IMR-90 (cell line): ENCODE measurements around the gene TFDP2. TPM values are rescaled to one million over a fixed set of nuclear protein-coding genes. Genes with fewer than 3 reads are reported as not detected.
A peak's percentile ranks its signal among the peaks of the same experiment; 100 is the strongest.

Experiments
- ATAC-seq: fragments of 200-7000 bp; cut with Tn5 transposase; 2 replicates; pipeline ENCODE4 v1.9.1; 2020; ENCODE audit warnings: low read depth, mild to moderate bottlenecking, moderate library complexity
- BruUV-seq: library from RNA; stranded (reverse); fragments of 400-500 nt; replicated peaks from 2 replicates; lab custom pipeline; 2021; lab: Mats Ljungman, UMichigan
- CTCF ChIA-PET: fragments of 300-600 bp; formaldehyde crosslinking; extraction: SDS; loops from one replicate; lab custom pipeline; 2021; ENCODE audit warnings: antibody characterized with exemption; lab: Yijun Ruan, JAX
- POLR2A ChIA-PET: fragments of 300-600 bp; sonication (Branson Sonifier 250); formaldehyde crosslinking; loops from one replicate; lab custom pipeline; 2022; ENCODE audit warnings: antibody characterized with exemption; ENCODE audit not compliant: unreplicated experiment; lab: Charles Lee
- DNase-seq: peaks from one replicate; pipeline ENCODE4 v3.0.0; 2013
- H2AFZ ChIP-seq: replicated peaks from 2 replicates; pipeline ENCODE3; 2013; ENCODE audit warnings: low read length, mild to moderate bottlenecking; ENCODE audit not compliant: poor library complexity
- H2AK5ac ChIP-seq: 2 replicates; pipeline ENCODE4 v1.6.1; 2013; ENCODE audit warnings: low read depth, low read length, inconsistent platforms
- H2AK9ac ChIP-seq: replicated peaks from 2 replicates; pipeline ENCODE3; 2013; ENCODE audit warnings: mild to moderate bottlenecking, low read depth, low read length, moderate library complexity; ENCODE audit not compliant: poor library complexity
- H2BK120ac ChIP-seq: 2 replicates; pipeline ENCODE4 v1.6.1; 2013; ENCODE audit warnings: low read depth, low read length, inconsistent platforms
- H2BK15ac ChIP-seq: 3 replicates; pipeline ENCODE4 v1.6.1; 2013; ENCODE audit warnings: low read depth, low read length, inconsistent platforms
- H2BK20ac ChIP-seq: 2 replicates; pipeline ENCODE4 v1.6.1; 2013; ENCODE audit warnings: low read depth, mild to moderate bottlenecking, inconsistent platforms, low read length, moderate library complexity
- H2BK5ac ChIP-seq: 2 replicates; pipeline ENCODE4 v1.6.1; 2013; ENCODE audit warnings: mild to moderate bottlenecking, low read depth, low read length, inconsistent platforms; ENCODE audit not compliant: poor library complexity, severe bottlenecking
- H3K14ac ChIP-seq: replicated peaks from 2 replicates; pipeline ENCODE4 v1.6.1; 2013; ENCODE audit warnings: low read depth, low read length, inconsistent platforms
- H3K18ac ChIP-seq: 2 replicates; pipeline ENCODE4 v1.6.1; 2013; ENCODE audit warnings: low read depth, low read length, control low read depth
- H3K23ac ChIP-seq: 2 replicates; pipeline ENCODE4 v1.6.1; 2013; ENCODE audit warnings: low read depth, low read length, inconsistent platforms
- H3K27ac ChIP-seq: 2 replicates; pipeline ENCODE4 v1.5.1; 2013; ENCODE audit warnings: mild to moderate bottlenecking, control low read depth, low read length; ENCODE audit not compliant: insufficient read depth
- H3K27me3 ChIP-seq: 2 replicates; pipeline ENCODE4 v1.6.1; 2013; ENCODE audit warnings: low read length; ENCODE audit not compliant: control insufficient read depth, insufficient read depth
- H3K36me3 ChIP-seq: 2 replicates; pipeline ENCODE4 v1.6.1; 2013; ENCODE audit warnings: low read length, mixed read lengths; ENCODE audit not compliant: control insufficient read depth, insufficient read depth
- H3K4ac ChIP-seq: 2 replicates; pipeline ENCODE4 v1.6.1; 2013; ENCODE audit warnings: low read depth, low read length, inconsistent platforms
- H3K4me1 ChIP-seq: 2 replicates; pipeline ENCODE4 v1.6.1; 2013; ENCODE audit warnings: low read length, mixed read lengths; ENCODE audit not compliant: control insufficient read depth, insufficient read depth
- H3K4me2 ChIP-seq: 2 replicates; pipeline ENCODE4 v1.6.1; 2013; ENCODE audit warnings: low read depth, mild to moderate bottlenecking, control low read depth, low read length, moderate library complexity
- H3K4me3 ChIP-seq: 2 replicates; pipeline ENCODE4 v1.5.1; 2013; ENCODE audit warnings: low read depth, mild to moderate bottlenecking, control low read depth, low read length, moderate library complexity; ENCODE audit not compliant: insufficient read depth
- H3K56ac ChIP-seq: 2 replicates; pipeline ENCODE4 v1.6.1; 2013; ENCODE audit warnings: low read length, inconsistent platforms; ENCODE audit not compliant: insufficient read depth; ENCODE audit errors: extremely low read depth
- H3K79me1 ChIP-seq, 2 experiments: 2 replicates each; pipeline ENCODE4 v1.6.1; 2013; ENCODE audit warnings: low read length in 2 of 2, inconsistent platforms in 1 of 2, low read depth in 1 of 2
- H3K9ac ChIP-seq: 2 replicates; pipeline ENCODE4 v1.6.1; 2013; ENCODE audit warnings: low read depth, low read length, control low read depth
- H3K9me1 ChIP-seq: 2 replicates; pipeline ENCODE4 v1.6.1; 2013; ENCODE audit warnings: low read length, inconsistent platforms; ENCODE audit not compliant: insufficient read depth
- H3K9me3 ChIP-seq: 2 replicates; pipeline ENCODE4 v1.6.1; 2013; ENCODE audit warnings: low read length; ENCODE audit not compliant: control insufficient read depth, insufficient read depth
- H4K20me1 ChIP-seq: 2 replicates; pipeline ENCODE4 v1.6.1; 2013; ENCODE audit warnings: low read length, inconsistent platforms; ENCODE audit not compliant: insufficient read depth
- H4K5ac ChIP-seq: 2 replicates; pipeline ENCODE4 v1.6.1; 2013; ENCODE audit warnings: mild to moderate bottlenecking, low read depth, low read length, control low read depth
- H4K8ac ChIP-seq, 2 experiments: 2 replicates each; pipeline ENCODE4 v1.6.1; 2013; ENCODE audit warnings: low read depth in 2 of 2, low read length in 2 of 2, control low read depth in 1 of 2, inconsistent platforms in 1 of 2
- H4K91ac ChIP-seq: 2 replicates; pipeline ENCODE4 v1.6.1; 2013; ENCODE audit warnings: low read depth, low read length, inconsistent platforms; ENCODE audit not compliant: insufficient read depth
- BHLHE40 ChIP-seq: fragments of 150-350 bp; IDR thresholded peaks from 2 replicates; pipeline ENCODE4 v1.6.1; 2016; ENCODE audit warnings: mild to moderate bottlenecking, low read depth, low read length
- CEBPB ChIP-seq: IDR thresholded peaks from 2 replicates; pipeline ENCODE4 v1.6.1; 2012; ENCODE audit warnings: low read depth, low read length, improper control_type of control experiment
- ELK1 ChIP-seq: fragments of 150-350 bp; IDR thresholded peaks from 2 replicates; pipeline ENCODE4 v1.6.1; 2016; ENCODE audit warnings: low read depth, mild to moderate bottlenecking, low read length, moderate library complexity, borderline replicate concordance
- MAZ ChIP-seq: IDR thresholded peaks from 2 replicates; pipeline ENCODE4 v1.6.1; 2012; ENCODE audit warnings: low read depth, mild to moderate bottlenecking, low read length, improper control_type of control experiment, moderate library complexity, borderline replicate concordance
- NFE2L2 ChIP-seq: fragments of 150-350 bp; IDR thresholded peaks from 2 replicates; pipeline ENCODE4 v1.6.1; 2016; ENCODE audit warnings: low read depth, mild to moderate bottlenecking, low read length
- POLR2A ChIP-seq: IDR thresholded peaks from 2 replicates; pipeline ENCODE4 v1.6.1; 2012; ENCODE audit warnings: mild to moderate bottlenecking, low read depth, low read length
- RAD21 ChIP-seq: IDR thresholded peaks from 2 replicates; pipeline ENCODE4 v1.6.1; 2012; ENCODE audit warnings: low read length, improper control_type of control experiment
- RCOR1 ChIP-seq: IDR thresholded peaks from 2 replicates; pipeline ENCODE4 v1.6.1; 2012; ENCODE audit warnings: mild to moderate bottlenecking, low read length, improper control_type of control experiment; ENCODE audit not compliant: insufficient replicate concordance
- RFX5 ChIP-seq: IDR thresholded peaks from 2 replicates; pipeline ENCODE4 v1.8.0; 2012; ENCODE audit warnings: low read depth, mild to moderate bottlenecking, low read length, moderate library complexity
- SMC3 ChIP-seq: fragments of 150-350 bp; IDR thresholded peaks from 2 replicates; pipeline ENCODE4 v1.6.1; 2016; ENCODE audit warnings: low read depth, mild to moderate bottlenecking, antibody characterized with exemption, low read length, moderate library complexity
- WGBS, 2 experiments: methylation state at CpG; one replicate each; pipeline versions ENCODE4 v1.1.5 to v1.1.7; 2013; ENCODE audit warnings: missing lambda C conversion rate in 2 of 2; ENCODE audit not compliant: insufficient read length in 1 of 2; ENCODE audit errors: extremely low coverage in 2 of 2; 5-methylcytosine and 5-hydroxymethylcytosine counted together
- dilution Hi-C: fragments of 300-500 bp; cut with HindIII; formaldehyde crosslinking; loops from one replicate; pipeline ENCODE4 v1.14.3; 2018; ENCODE audit warnings: low sequenced_read_pairs; ENCODE audit not compliant: unreplicated experiment
- in situ Hi-C: fragments of 300-500 bp; cut with MboI; formaldehyde crosslinking; loops from 3 replicates; pipeline ENCODE4 v1.14.3; 2019; ENCODE audit warnings: low sequenced_read_pairs, inconsistent platforms, mixed read lengths
- intact Hi-C: fragments of 100-400 bp; cut with micrococcal nuclease; formaldehyde crosslinking; loops from 2 replicates; pipeline ENCODE4 v1.10.0; 2022
- polyA plus RNA-seq, 3 experiments: library from polyadenylated mRNA; depleted of rRNA; stranded (reverse); fragments of >200 nt; gene quantifications; 2 replicates each; pipeline ENCODE4 v1.2.3, GENCODE V29; 2012; ENCODE audit warnings: low replicate concordance in 1 of 3
- total RNA-seq: library from RNA; depleted of rRNA; stranded (reverse); fragments of >200 nt; gene quantifications from 2 replicates; pipeline ENCODE4 v1.2.3, GENCODE V29; 2012

TFDP2 gene
- total and polyA plus RNA-seq, 2 of the 4 experiments (the other 2 are of a cell fraction), result 10.7 to 23.7 TPM

GRCh38 chr3:142087676-142088075 lies 61.7 kb downstream of the TFDP2 start:
- Histone ChIP-seq H3K4ac (no peak overlapping the region), H4K91ac (no peak overlapping the region), H3K79me1 (no peaks in the 10 kb centered on the region), H2BK120ac (no peak overlapping the region; the same call in 1 of the 2 replicates), H3K9ac (no peak overlapping the region), H3K9me1 (no peaks in the 10 kb centered on the region), H3K56ac (no peak overlapping the region), H2BK20ac (no peak overlapping the region; the same call in 1 of the 2 replicates), H3K4me3 (no peak overlapping the region), H2BK15ac (no peak overlapping the region), H3K36me3 (no peaks in the 10 kb centered on the region), H4K20me1 (no peaks in the 10 kb centered on the region), H3K14ac (no peak overlapping the region), H3K4me1 (no peaks in the 10 kb centered on the region), H3K27ac (no peak overlapping the region), H2AK5ac (no peak overlapping the region), H2AK9ac (no peak overlapping the region), H3K4me2 (no peak overlapping the region), H2BK5ac (peak overlapping the region; percentile 65), H2AFZ (no peak overlapping the region), H4K5ac (no peak overlapping the region), H3K23ac (no peak overlapping the region), H3K27me3 (no peaks in the 10 kb centered on the region), H4K8ac (no peak overlapping the region), H3K18ac (no peak overlapping the region), H3K9me3 (no peaks in the 10 kb centered on the region)
- ATAC-seq, result peak; percentile 90
- intact Hi-C loops, result no loop called here
- ChIA-PET POLR2A (interaction anchor here (0.6 to 0.7 kb wide), 2 partner anchors 23 to 445 kb away, joined by 3 to 7 read pairs; no protein-coding TSS in a partner anchor), CTCF (no interaction called here)
- dilution Hi-C loops, result no loop called here
- in situ Hi-C loops, result no loop called here
- BruUV-seq, result no TSS peak
- DNase-seq, result peak; percentile 64
- TF ChIP-seq RAD21, result no peak
- TF ChIP-seq SMC3, result no peak
- TF ChIP-seq BHLHE40, result no peak
- no peak for TF ChIP-seq POLR2A
- no peak for TF ChIP-seq RCOR1
- TF ChIP-seq RFX5, result no peak
- no peak for TF ChIP-seq CEBPB
- TF ChIP-seq MAZ, result no peak
- TF ChIP-seq NFE2L2, result no peak
- no peak for TF ChIP-seq ELK1
- no CpG with 5 or more reads among the region's 1 CpG for WGBS, 2 experiments
